K562 (cell line): ENCODE measurements around the gene MYO3B. TPM values are rescaled to one million over a fixed set of nuclear protein-coding genes. Genes with fewer than 3 reads are reported as not detected.

Experiments
- AFF1 ChIP-seq, 2 experiments: fragments of 450-650 bp; IDR thresholded peaks; 2 replicates each; pipeline ENCODE4 v1.6.1; 2018; ENCODE audit warnings: mild to moderate bottlenecking in 2 of 2, low read depth in 1 of 2; ENCODE audit not compliant: partially characterized antibody in 2 of 2
- EP300 ChIP-seq: IDR thresholded peaks from 2 replicates; pipeline ENCODE4 v1.6.1; 2012; ENCODE audit warnings: low read length, improper control_type of control experiment
- ETV1 ChIP-seq: fragments of 450-650 bp; conservative IDR thresholded peaks from 2 replicates; pipeline ENCODE4 v1.6.1; 2016; ENCODE audit warnings: missing genetic modification characterization, control low read depth, low read depth, missing compliant biosample characterization
- FOXM1 ChIP-seq, 2 experiments: fragments of 450-650 bp in 1 of 2; sonication (generic) in 1 of 2; formaldehyde crosslinking in 1 of 2; IDR thresholded peaks; 2 replicates each; pipeline versions ENCODE4 v1.6.1 to v1.9.0; 2017 to 2022; ENCODE audit warnings: low read depth in 2 of 2, mild to moderate bottlenecking in 2 of 2, missing genetic modification reagents in 1 of 2, moderate library complexity in 1 of 2
- HDAC1 ChIP-seq, 2 experiments: fragments of 450-650 bp; IDR thresholded peaks; 2 replicates each; pipeline ENCODE4 v1.6.1; 2016 to 2017; ENCODE audit warnings: inconsistent platforms in 1 of 2, mild to moderate bottlenecking in 1 of 2, moderate library complexity in 1 of 2
- NCOA4 ChIP-seq: fragments of 450-650 bp; IDR thresholded peaks from 2 replicates; pipeline ENCODE4 v1.6.1; 2018; ENCODE audit warnings: mild to moderate bottlenecking; ENCODE audit not compliant: partially characterized antibody
- NONO ChIP-seq, 2 experiments: fragments of 200-400 bp in 1 of 2; fragments of 450-650 bp in 1 of 2; formaldehyde crosslinking in 1 of 2; IDR thresholded peaks; 2 replicates each; pipeline ENCODE4 v1.6.1; 2017; ENCODE audit warnings: low read depth in 2 of 2, mild to moderate bottlenecking in 2 of 2, moderate library complexity in 2 of 2, low read length in 1 of 2
- POLR2H ChIP-seq: IDR thresholded peaks from 2 replicates; pipeline ENCODE4 v1.6.1; 2016; ENCODE audit warnings: missing genetic modification characterization, low read depth, mild to moderate bottlenecking, control low read depth, missing compliant biosample characterization, moderate library complexity
- SAP30 ChIP-seq: fragments of 200-600 bp; sonication (generic); IDR thresholded peaks from 2 replicates; pipeline ENCODE4 v1.6.1; 2012; ENCODE audit warnings: borderline replicate concordance, low read depth, mild to moderate bottlenecking, moderate library complexity, low read length, control low read depth, inconsistent platforms; ENCODE audit not compliant: insufficient read depth, poor library complexity, severe bottlenecking
- SIX5 ChIP-seq, 2 experiments: IDR thresholded peaks; 2 replicates each; pipeline ENCODE4 v1.6.1; 2011; ENCODE audit warnings: low read length in 2 of 2, borderline replicate concordance in 1 of 2, low read depth in 1 of 2, mild to moderate bottlenecking in 1 of 2, moderate library complexity in 1 of 2; ENCODE audit not compliant: insufficient read depth in 1 of 2
- WHSC1 ChIP-seq: IDR thresholded peaks from one replicate; pipeline ENCODE4 v1.6.1; 2012; ENCODE audit warnings: low read length, control low read depth, inconsistent platforms
- XRCC5 ChIP-seq: fragments of 200-400 bp; formaldehyde crosslinking; IDR thresholded peaks from 2 replicates; pipeline ENCODE4 v1.6.1; 2017; ENCODE audit warnings: low read depth, mild to moderate bottlenecking, low read length
- YY1 ChIP-seq, 3 experiments: IDR thresholded peaks; 2 replicates each; pipeline ENCODE4 v1.6.1; 2011; ENCODE audit warnings: low read length in 2 of 3, mild to moderate bottlenecking in 2 of 3, moderate library complexity in 2 of 3, borderline replicate concordance in 1 of 3, control low read depth in 1 of 3, low read depth in 1 of 3; ENCODE audit not compliant: insufficient read depth in 3 of 3, insufficient replicate concordance in 2 of 3, control insufficient read depth in 1 of 3, insufficient read length in 1 of 3; ENCODE audit errors: extremely low read depth in 1 of 3
- ZNF143 ChIP-seq: sonication (generic); formaldehyde crosslinking; IDR thresholded peaks from 2 replicates; pipeline ENCODE4 v1.9.0; 2022; ENCODE audit warnings: mild to moderate bottlenecking, missing genetic modification reagents
- ZNF830 ChIP-seq: fragments of 250-450 bp; sonication (Bioruptor Pico); IDR thresholded peaks from 2 replicates; pipeline ENCODE4 v1.5.0; 2021; ENCODE audit warnings: mild to moderate bottlenecking
- polyA plus RNA-seq, 8 experiments: library from polyadenylated mRNA; depleted of rRNA in 4 of 8; stranded (reverse) in 5 of 8; unstranded in 3 of 8; fragments of >200 nt; fragmentation: Nextera tagmentation in 2 of 8; fragmentation: Illumina TruSeq in 1 of 8; extraction: Ambion mirVana in 2 of 8; extraction: Trizol in 1 of 8; gene quantifications; 2 replicates each; pipeline versions ENCODE4 v1.2.1 to v1.2.3, GENCODE V29; 2011 to 2014; ENCODE audit warnings: inconsistent platforms in 1 of 8, missing spikeins in 1 of 8
- total RNA-seq, 7 experiments: library from RNA; depleted of rRNA in 6 of 7; stranded (reverse); fragments of >200 nt in 6 of 7; fragmentation: Illumina TruSeq in 2 of 7; extraction: Trizol in 2 of 7; gene quantifications; 2 replicates each; pipeline versions ENCODE4 v1.2.1 to v1.2.3, GENCODE V29; 2011 to 2021; ENCODE audit warnings: low replicate concordance in 1 of 7
- TF ChIP-seq, protein P1 (sequence below), 2 experiments: IDR thresholded peaks; 2 replicates each; pipeline ENCODE4 v1.6.1; 2012; ENCODE audit warnings: improper control_type of control experiment in 2 of 2, low read depth in 2 of 2, low read length in 2 of 2, borderline replicate concordance in 1 of 2
- TF ChIP-seq, protein P2 (sequence below): fragments of 450-650 bp; IDR thresholded peaks from 2 replicates; pipeline ENCODE4 v1.6.1; 2016; ENCODE audit warnings: mild to moderate bottlenecking

MYO3B gene
- total and polyA plus RNA-seq, 9 of the 15 experiments (the other 6 are each of a cell fraction or from before 2014, with no cell fraction given), result 2.7 to 6.5 (median 3.6) TPM

GRCh38 chr2:170142502-170142901, 35.4 kb upstream of the MYO3B start (continued):
- TF ChIP-seq, protein P1, sequence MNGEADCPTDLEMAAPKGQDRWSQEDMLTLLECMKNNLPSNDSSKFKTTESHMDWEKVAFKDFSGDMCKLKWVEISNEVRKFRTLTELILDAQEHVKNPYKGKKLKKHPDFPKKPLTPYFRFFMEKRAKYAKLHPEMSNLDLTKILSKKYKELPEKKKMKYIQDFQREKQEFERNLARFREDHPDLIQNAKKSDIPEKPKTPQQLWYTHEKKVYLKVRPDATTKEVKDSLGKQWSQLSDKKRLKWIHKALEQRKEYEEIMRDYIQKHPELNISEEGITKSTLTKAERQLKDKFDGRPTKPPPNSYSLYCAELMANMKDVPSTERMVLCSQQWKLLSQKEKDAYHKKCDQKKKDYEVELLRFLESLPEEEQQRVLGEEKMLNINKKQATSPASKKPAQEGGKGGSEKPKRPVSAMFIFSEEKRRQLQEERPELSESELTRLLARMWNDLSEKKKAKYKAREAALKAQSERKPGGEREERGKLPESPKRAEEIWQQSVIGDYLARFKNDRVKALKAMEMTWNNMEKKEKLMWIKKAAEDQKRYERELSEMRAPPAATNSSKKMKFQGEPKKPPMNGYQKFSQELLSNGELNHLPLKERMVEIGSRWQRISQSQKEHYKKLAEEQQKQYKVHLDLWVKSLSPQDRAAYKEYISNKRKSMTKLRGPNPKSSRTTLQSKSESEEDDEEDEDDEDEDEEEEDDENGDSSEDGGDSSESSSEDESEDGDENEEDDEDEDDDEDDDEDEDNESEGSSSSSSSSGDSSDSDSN (IDR thresholded peaks at IDR 0.05; ENCODE audit: borderline replicate concordance in 1 of 2, low read depth in 2 of 2, low read length in 2 of 2), result 0 out of 4 replicates have a peak, but pooled peaks of 1 of the 2 experiments have one; percentile 30
- TF ChIP-seq HDAC1 (IDR thresholded peaks at IDR 0.05) (no peak), AFF1 (IDR thresholded peaks at IDR 0.05; ENCODE audit: low read depth in 1 of 2, partially characterized antibody in 2 of 2) (no peak), XRCC5 (no peak), FOXM1 (IDR thresholded peaks at IDR 0.05; ENCODE audit: low read depth) (no peak), FOXM1 (CRISPR knock-in tag; IDR thresholded peaks at IDR 0.05; ENCODE audit: low read depth) (0 out of 2 replicates have a peak, but pooled peaks have one; percentile 14), ZNF143 (CRISPR knock-in tag) (no peak), SIX5 (IDR thresholded peaks at IDR 0.05; ENCODE audit: borderline replicate concordance in 1 of 2, insufficient read depth in 1 of 2, low read depth in 1 of 2, low read length in 2 of 2) (no peak), ETV1 (tag) (peak; percentile 26; the same call in 1 of the 2 replicates), NONO (IDR thresholded peaks at IDR 0.05; ENCODE audit: low read depth in 2 of 2, low read length in 1 of 2) (no peak), YY1 (IDR thresholded peaks at IDR 0.05; ENCODE audit: borderline replicate concordance in 1 of 3, control insufficient read depth in 1 of 3, extremely low read depth in 1 of 3, insufficient read depth in 3 of 3, insufficient read length in 1 of 3, insufficient replicate concordance in 2 of 3, low read depth in 1 of 3, low read length in 2 of 3) (no peak), ZNF830 (no peak), NCOA4 (no peak), WHSC1 (no peak), EP300 (no peak), POLR2H (no peak), SAP30 (no peak)
- TF ChIP-seq, protein P2, sequence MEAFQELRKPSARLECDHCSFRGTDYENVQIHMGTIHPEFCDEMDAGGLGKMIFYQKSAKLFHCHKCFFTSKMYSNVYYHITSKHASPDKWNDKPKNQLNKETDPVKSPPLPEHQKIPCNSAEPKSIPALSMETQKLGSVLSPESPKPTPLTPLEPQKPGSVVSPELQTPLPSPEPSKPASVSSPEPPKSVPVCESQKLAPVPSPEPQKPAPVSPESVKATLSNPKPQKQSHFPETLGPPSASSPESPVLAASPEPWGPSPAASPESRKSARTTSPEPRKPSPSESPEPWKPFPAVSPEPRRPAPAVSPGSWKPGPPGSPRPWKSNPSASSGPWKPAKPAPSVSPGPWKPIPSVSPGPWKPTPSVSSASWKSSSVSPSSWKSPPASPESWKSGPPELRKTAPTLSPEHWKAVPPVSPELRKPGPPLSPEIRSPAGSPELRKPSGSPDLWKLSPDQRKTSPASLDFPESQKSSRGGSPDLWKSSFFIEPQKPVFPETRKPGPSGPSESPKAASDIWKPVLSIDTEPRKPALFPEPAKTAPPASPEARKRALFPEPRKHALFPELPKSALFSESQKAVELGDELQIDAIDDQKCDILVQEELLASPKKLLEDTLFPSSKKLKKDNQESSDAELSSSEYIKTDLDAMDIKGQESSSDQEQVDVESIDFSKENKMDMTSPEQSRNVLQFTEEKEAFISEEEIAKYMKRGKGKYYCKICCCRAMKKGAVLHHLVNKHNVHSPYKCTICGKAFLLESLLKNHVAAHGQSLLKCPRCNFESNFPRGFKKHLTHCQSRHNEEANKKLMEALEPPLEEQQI, result no peak
